HG02642 (cell line): ENCODE results near the gene RYR3.

Experiments used
- ATAC-seq: cut with Tn5 transposase; IDR thresholded peaks from one replicate; pipeline ENCODE4 v1.9.1; 2021; ENCODE audit warnings: mild to moderate bottlenecking; ENCODE audit not compliant: unreplicated experiment, poor library complexity

RYR3 gene

DNA sequence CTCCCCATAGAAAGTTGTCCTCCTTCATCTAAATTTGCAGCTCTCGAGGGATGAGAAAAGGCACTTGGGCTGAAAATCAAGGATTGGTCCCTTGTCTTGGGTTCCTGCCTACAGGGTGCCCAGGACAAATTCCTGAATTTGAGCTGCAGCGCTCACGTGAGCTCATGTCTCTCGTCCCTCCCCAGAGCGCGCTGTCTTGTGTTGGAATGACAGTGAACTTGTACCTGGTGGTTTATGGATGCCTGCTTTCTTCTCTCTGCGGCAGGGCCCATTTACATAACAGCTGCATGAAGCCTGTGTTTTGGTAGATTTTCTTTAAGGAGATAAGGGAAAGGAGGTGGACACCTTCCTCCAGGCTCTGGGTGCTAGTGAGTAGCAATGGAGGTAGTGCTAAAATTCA lies 4.3 kb downstream of the RYR3 start:
- ATAC-seq, result no peak

DNA sequence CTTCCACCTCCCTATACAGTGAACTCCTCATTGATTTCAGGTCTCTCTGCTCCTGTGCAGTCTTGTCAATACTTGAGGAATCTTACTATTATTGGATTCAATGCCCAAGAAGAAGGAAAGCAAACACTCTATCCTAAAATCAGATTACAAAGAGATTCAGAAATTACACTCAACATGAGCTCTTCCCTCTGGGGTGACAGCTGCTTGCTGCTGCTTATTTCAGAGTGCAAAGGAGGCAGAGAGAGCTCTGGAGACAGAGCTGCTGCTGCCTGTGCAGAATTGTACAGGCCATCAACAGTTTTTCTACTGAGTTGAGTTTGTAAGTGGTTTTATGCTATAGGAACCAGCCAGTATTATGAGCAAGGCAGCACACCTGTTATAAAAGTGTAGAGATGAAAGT lies 7.1 kb downstream of the RYR3 start:
- ATAC-seq, result no peak

DNA sequence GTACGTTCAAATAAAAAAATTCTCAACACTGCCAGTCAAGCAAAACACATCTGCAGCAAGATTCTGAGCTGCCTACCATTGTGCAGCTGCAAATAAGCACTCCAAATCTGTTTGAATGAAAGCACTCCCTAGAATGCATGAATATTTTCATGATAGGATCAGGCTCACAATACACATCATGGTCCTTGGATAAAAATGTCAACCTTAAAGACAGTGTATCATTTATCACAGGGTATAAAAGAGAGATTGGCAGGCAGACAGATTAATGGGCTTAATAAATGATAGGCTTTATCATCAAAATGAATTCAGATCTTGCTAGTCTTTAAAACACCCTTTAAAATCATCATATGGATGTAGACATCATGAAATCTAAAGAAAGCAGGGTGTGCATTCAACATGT lies 9.2 kb downstream of the RYR3 start:
- ATAC-seq, result no peak

DNA sequence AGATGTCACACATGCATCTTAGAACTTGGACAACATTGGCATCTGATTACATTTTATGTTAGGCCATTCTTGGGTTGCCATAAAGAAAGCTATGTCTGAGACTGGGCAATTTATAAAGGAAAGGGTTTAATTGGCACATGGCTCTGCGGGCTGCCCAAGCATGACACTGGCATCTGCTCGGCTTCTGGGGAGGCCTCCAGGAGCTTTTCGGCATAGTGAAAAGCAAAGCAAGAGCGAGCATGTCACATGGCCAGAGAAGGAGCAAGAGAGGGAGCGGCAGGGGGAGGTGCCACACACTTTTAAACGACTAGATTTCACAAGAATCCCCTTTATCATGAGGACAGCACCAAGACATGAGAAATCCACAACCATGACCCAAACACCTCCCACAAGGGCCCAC lies 11.3 kb downstream of the RYR3 start:
- ATAC-seq, result no peak

DNA sequence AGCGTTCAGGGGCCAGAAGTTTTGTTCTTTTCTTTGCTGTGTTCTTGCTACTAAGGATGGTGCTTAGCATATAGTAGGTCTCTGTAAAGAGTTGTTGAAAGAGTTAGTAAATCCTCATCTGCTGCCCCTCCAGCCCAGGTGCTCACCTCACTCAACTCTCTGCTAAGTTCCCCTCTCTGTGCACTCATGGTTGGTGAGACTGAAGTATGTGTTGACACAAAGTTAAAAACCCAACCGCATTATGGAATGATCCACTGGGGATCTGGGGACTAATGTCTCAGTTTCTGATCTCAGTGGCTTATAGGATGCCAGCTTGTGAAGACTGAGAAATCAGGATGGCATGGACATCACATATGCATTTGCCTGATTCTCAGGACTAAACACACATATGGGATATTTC lies 13.8 kb downstream of the RYR3 start:
- no peak for ATAC-seq

DNA sequence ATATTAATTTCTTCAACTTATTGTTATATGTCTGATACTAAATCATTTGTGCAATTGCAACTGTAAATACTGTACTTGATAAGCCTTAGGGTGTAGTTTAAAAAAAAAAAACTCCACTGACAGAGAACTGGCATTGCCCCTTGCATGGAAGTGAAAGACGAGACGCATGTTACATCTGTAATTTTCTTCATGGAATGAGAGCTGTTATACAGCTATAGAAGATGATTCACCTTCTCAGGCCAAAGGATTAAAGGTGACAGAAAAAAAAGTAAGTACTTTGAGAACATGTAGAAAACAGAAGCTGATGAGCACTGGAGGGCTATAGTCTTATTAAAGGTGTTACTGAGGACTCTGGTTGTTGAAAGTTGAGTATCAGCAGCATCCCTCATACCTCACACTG lies 16.1 kb downstream of the RYR3 start:
- no peak for ATAC-seq

DNA sequence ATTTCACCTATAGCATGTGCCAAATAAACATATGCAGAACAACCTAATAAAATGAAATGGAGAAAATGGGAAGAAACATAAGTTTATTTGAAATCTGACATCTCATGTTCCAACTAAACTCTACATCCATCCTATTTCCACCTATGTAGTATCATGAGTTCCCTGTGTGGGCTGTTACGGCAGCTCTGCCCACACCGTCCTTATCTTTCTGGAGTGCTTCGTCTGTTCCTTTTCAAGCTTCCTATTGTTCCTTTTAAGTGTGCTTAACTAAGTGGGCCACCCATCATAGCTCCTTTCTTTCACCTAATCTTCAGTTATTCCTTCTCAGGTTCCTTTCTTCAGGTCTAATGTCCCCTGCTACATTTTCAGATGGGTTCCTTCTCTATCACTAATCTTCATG lies 17.3 kb downstream of the RYR3 start:
- no peak for ATAC-seq

DNA sequence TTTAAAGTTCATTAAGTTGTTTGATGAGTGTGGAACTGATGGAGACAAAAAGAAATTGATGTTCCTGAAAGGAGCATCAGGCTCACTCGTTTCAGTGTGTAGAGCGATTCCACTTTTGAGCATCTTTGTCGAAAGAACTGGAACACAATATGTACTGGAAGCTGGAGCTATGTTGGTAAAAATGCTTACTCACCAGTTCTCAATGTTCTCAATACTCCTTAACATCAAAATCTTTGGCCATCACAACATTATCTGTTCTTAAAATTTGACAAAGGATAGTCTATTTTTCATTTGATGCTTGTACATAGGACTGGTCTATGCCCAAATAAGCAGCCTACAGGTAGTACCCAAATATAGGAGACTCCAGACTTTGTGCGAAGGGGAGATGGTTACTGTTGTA lies 18.7 kb downstream of the RYR3 start:
- no peak for ATAC-seq

DNA sequence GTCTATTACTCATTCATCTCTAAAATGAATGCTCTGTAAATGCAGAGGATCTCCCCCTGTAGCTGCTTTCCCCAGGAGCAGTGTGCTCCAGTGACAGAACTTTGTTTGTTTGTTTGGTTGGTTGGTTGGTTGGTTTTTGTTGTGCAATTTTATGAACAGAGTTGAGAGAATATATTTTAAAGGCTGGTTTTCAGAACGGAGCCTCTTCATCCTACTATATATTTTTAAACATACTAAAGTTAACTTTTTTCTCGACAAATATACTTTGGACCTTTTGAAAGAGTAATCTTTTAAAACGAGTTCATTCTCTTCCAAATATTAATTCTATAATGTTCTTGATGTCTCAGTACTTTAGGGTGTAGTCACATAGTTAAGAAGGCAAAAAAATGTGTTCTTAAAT lies 20.2 kb downstream of the RYR3 start:
- no peak for ATAC-seq

DNA sequence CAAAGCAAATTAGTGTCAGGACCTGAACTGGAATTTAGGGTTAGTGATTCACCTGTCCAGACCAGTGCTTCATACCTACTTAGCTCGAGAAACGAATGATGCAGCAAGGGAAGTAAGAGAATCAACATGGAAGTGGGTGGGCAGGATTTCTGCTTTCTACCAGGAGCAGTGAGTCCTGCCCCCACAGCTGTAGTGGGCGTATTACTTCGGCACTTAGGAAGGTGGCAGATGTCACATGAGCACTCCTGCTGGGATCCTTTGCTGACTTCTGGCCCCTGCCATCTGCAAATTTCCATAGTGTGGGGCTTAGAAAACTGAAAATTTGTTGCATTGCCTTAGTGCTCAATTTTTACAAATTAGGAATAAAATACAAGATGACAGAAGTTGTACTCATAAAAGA lies 31.2 kb downstream of the RYR3 start:
- ATAC-seq, result no peak

DNA sequence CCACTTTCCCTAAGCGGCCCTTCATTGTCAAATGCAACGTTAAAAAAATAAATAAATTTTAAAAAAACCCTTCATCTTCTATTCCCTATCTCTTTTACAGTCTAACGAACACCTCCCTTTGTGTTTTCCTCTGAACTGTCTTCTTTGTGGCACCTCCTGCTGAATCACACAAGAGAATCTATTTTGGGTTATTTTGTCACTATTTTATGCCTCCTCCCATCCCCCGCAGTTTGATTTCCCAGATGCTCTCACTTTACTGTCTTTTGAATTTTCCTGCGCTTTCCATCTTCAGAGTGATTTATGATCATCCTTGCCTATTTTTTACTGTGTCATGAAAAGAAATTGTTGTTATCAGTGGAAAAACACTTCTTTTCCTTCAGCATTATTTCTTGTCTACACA lies 32.5 kb downstream of the RYR3 start:
- no peak for ATAC-seq

DNA sequence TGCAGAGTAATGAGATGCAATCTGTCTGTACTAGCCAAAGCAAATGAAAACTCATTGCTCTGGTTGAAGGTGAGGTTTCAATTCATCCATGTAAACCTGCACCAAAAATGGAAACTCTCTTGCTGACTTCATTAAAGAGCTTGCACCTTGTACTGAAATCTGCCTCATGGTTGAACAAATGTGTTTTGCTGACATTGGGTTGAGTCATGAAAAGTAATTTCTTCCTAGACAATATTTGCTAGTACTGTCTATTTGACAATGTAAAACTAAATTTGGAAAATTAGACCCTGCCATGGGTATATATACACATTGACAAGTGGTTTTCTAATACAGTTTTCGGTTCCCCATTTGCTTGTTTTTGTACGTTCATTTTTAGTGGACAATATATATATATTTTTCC lies 33.3 kb downstream of the RYR3 start:
- ATAC-seq, result no peak

DNA sequence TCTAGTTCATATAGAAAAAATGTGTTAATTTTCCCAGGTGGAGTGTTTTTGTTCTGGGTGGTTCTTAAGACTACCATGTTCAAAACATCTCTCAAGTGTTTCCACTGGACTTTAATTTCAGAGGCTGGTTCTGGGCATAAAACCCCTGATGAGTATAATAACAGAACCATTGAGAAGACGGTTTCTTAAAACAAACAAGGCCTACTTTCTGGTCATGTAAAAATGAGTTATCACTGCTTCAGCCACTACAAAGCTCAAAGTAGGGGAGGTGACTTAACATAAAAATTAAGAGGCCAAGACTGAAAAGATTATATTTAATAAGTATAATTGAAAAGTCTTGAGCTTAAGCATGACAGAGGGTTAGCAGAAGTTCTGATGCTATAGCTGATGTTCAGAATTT lies 33.8 kb downstream of the RYR3 start:
- no peak for ATAC-seq

DNA sequence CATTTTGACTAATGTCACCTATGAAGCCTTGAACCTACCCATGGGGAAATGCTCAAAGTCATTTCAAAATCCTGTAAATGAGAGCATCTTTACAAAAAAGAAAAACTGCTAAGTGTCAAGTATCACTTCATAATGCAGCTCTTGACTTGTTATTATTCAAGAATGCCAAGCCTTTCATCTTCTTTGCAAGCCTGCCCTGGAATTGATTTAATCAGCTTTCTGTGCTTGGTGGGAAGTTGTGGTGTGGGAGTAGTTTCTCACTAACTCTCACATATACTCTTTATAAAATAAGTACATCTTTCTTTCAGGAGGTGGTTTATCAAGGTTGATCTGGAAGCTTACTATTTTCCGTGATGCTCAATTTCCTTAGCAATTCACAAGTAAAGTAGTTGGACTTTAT lies 43.6 kb downstream of the RYR3 start:
- no peak for ATAC-seq

DNA sequence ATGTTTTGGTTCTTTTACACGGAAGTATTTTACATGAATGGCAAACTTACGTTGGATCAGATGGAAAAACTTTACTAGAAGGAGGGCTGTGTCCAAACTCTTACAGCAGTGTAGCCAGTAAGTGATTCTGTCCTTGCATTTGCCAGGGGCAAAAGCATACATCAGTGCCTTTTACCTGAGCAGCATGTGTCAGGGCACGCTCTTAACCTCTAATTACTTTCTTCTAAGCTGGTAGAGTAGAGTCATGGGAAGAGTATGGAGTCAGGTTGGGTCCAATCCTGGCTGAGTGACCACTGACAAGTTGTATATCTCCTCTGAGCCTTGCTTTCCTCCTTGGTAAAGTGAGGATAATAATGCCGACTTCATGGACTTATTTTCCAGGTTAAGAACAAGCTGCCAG lies 47.1 kb downstream of the RYR3 start:
- ATAC-seq, result no peak

DNA sequence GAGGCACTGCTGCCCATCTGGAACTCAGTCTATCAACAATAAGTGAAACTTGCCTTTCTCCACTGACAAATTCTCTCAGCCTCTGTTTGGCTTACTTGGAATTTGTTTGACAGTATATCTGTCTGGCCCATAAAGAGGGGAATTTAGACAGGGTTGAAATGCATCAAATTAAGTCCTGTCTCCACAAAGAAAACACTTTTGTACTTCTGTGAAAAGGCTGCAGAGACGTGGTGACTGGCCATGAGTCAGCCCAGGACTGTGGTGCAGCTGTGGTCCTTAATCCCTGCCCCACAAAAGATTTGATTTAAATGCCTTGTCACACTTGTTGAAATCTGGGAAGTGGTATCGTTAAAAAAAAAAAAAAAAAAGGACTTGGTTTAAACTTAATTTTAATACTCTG lies 47.5 kb downstream of the RYR3 start:
- ATAC-seq, result no peak

DNA sequence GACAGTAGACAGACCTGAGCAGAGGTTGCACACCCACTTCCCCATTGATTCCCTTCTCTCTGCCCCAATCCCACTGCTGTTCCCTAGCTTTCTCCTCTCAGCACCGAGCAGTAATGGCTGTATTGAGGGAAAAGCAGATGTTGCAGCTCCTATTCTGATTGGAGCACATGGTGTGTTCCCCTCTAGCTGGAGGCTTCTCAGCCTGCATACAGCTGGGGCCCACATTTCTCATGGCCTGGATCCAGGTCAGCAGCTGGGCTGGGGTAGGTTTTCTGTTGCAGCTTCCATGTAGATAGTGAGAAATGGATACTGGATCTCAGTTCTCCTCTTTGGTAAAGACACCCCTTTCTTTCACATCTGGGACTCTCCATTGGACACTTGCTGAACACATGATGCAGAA lies 50.1 kb downstream of the RYR3 start:
- ATAC-seq, result no peak

DNA sequence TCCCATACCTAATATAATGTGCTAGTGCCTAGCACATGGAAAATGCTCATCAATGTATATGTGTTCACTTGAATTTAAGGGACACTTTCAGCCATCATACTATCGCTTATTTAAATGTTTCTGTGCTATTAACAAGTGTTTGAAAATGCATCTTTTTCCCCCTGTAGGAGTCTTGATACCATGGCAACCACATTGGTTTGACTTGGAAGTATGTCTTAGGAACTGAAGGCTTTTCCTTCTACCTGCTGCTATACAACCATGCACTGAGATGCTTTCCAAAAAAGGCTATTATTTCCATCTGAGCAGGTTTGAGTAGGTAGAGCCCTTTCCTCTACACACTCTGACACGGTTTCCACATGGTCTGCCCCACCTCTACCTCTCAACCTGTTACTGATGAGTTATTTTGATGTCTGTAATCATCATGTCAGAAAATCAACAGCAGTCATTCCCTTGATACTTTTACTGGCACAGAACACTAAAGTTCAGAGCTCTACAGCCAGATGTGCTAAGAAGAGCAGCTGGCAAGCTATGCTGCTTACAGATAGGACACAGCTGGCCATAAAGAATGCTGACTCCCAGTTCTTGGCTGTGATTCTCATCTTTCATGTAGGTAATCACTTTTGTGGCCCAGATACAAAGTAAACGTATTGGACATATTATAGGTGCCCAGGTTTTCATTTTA lies 59.3 kb downstream of the RYR3 start:
- no peak for ATAC-seq

DNA sequence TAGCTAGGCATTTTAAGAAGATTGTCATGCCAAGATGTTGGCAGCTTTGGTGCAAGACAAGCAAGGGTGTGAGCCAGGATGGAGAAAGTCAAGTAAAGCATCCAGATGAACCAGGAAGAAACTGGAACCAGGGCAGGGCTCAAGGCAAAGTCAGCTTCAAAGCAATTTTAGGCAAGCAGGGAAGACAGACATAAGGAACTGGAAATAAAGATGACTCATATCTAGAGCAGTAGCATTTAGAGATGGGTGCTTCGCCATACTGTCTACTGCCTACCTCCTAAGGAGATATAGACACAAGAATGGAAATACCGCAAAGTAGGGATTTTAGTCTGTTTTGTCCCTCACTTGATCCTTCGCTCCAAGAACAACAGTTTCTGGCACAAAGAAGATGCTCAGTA lies 59.9 kb downstream of the RYR3 start:
- ATAC-seq, result no peak

DNA sequence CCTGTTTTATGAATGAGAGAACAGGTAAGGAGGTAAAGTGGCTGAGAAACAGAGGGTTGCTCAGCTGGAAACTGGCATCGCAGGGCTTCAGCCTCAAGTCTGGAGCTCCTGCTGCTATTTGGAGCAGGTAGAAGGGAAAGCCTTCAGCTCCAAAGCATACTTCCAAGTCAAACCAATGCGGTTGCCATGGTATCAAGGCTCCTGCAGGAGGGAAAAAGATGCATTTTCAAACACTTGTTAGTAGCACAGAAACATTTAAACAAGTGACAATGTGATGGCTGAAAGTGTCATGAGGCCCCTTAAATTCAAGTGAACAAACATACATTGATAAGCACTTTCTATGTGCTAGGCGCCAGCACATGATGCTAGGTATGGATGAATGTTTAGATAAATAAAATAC lies 60.4 kb downstream of the RYR3 start:
- ATAC-seq, result no peak

DNA sequence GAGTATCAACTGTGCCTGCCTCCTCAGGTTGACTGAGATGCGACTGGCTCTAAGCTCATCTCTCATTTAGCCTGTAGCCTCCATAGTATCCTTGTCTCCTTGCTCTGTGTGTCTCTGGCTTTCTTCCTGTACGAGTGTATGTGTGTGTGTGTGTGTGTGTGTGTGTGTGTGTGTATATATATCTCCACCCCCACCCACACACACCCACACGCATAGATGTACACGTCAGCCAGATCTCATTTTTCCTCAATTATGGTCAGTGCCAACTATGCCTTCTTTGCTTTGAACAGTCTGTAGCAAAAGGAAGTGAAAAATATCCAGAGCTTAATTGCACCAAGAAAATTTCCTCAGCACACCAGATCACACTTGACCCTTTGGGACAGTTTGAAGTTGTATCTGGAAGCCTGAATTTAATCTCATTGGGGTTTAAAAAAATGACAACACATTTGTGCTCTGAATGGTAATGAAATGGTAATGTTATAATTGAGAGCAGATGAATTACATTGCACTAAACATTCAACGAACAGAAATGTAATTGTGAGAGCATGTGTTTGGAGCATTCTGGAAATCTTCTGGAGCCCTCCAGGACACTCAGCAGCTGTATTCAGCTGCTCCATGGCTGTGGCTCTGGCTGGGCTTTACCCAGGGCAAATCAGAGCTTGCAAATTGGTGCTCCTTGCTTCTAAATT lies 63.6 kb downstream of the RYR3 start:
- no peak for ATAC-seq

DNA sequence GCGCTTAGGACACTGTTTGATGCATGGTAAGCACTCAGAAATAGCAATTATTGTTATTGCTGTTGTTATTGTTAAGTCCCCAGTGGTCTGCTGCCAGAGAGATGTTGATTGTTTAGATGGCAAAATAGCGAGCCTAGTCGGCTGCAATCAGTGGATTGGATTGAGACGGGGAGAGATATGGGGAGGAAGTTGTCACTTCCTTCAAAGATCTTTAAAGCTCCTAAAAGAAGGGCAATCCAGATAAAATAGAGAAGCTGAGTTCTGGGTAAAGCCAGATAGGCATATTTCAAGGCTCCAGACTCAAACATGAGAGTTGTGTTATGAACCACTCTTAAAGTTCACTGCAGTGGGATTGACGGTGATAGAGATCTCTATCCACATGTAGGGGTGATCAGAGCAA lies 64.5 kb downstream of the RYR3 start:
- ATAC-seq, result no peak
